Stomach (tissue), 4 donors: ENCODE data around the gene MRPL28.

Source experiments
- CTCF ChIP-seq, 7 experiments: fragments of 450-650 bp in 4 of 7; fragments of 200-600 bp in 3 of 7; sonication (generic) in 3 of 7; IDR thresholded peaks; one replicate each; pipeline ENCODE4 v1.5.1; 2016 to 2019; ENCODE audit warnings: antibody characterized with exemption in 7 of 7, control low read depth in 2 of 7, mild to moderate bottlenecking in 1 of 7
- POLR2A ChIP-seq, 4 donors: fragments of 450-650 bp; IDR thresholded peaks; one replicate each; pipeline ENCODE4 v1.6.1; 2016; ENCODE audit warnings: antibody characterized with exemption in 4 of 4, control low read depth in 2 of 4, mild to moderate bottlenecking in 1 of 4, moderate library complexity in 1 of 4
- POLR2AphosphoS5 ChIP-seq, 3 donors: sonication (generic); formaldehyde crosslinking; IDR thresholded peaks; one replicate each; pipeline ENCODE4 v1.6.1; 2016; ENCODE audit warnings: antibody characterized with exemption in 3 of 3

- TF ChIP-seq POLR2A (IDR thresholded peaks at IDR 0.05) (no peak), CTCF (IDR thresholded peaks at IDR 0.05) (no peak), POLR2AphosphoS5 (IDR thresholded peaks at IDR 0.05) (no peak)
Observed at GRCh38 chr16:399340-400019, 29.1 kb upstream of the MRPL28 start.
